GM19395 (cell line): ENCODE results near the gene PTPN1.
"Not testable (repeated sequence)": the region's sequence is repeated elsewhere in the genome, so short reads cannot be mapped to it uniquely, and the experiment has no call there.

Experiments used
- ATAC-seq: cut with Tn5 transposase; IDR thresholded peaks from one replicate; pipeline ENCODE4 v1.9.1; 2021; ENCODE audit warnings: mild to moderate bottlenecking, moderate library complexity; ENCODE audit not compliant: unreplicated experiment

The PTPN1 gene

GRCh38 chr20:50509923-50510705, at the start of gene PTPN1:
TSS of gene PTPN1 (plus strand) at chr20:50510383. CDS start at chr20:50510528, 145 bp downstream.
- peak; percentile 82 for ATAC-seq

- ATAC-seq, result peak; percentile 54
These were observed 49.4 kb upstream of the PTPN1 start for GRCh38 chr20:50460608-50461267.

DNA sequence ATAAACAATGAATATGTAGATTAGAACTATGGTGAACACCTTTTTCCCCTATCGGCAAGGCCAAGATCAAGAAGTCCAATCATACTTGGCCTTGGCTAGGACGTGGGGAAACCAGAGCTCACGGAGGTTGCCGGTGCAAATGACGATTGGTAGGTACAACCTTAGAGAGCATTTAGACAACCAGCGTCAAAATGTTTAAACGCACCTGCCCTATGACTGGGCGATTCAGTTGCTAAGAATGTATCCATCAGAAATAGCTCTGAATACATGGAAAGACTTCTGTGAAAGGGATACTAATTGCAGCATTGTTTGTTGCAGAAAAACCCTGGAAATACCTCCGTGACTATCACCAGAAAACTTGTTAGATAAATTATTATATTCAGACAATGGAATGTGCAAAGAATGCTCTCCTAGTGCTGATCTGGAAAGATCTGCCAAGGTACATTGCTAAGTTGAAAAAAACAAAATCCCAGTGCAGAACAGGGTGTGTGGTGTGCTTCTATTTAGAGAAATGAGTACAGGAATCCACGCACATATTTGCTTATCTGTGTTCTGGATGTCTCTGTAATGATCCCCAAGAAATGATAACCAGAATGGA, 48.0 kb upstream of the PTPN1 start:
- no peak for ATAC-seq

DNA sequence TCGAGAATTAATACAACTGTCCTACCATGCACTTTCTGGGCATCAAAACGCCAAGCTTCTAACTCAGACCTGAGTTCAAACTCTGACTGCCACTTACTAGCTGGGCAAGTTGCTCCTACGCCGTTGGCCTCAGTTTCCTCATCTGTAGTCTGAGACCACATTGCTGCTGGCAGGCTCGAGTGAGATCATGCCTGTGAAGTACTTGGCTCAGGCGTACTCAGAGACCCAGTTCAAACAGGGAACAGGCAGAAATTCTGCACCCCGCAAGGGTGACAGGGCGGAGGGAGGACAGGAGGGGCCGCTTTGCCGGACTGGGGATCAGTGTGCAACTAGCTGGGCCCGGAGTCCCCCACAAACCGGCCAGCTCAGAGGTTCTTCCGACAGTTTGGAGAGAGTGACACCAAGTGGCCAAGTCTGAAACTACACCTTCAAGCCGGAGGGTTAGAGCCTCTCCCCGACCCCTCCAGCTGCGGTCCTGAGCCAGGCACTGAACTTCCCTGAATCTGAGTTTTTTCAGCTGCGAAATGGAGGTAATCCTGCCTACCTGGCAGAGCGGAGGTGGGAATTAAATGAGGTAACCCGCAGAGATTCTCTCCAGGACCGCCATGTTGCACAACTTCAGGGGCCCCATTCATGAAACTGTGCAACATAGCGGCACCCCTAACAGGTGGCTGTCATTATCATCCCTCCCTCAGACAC, 46.0 kb upstream of the PTPN1 start:
- ATAC-seq, result peak; percentile 67

- no peak for ATAC-seq
These were observed 45.2 kb upstream of the PTPN1 start for GRCh38 chr20:50464725-50465650.

- no peak for ATAC-seq
These were observed 43.0 kb upstream of the PTPN1 start for GRCh38 chr20:50467174-50467573.

- no peak for ATAC-seq
These were observed 42.3 kb upstream of the PTPN1 start for GRCh38 chr20:50467718-50468356.

DNA sequence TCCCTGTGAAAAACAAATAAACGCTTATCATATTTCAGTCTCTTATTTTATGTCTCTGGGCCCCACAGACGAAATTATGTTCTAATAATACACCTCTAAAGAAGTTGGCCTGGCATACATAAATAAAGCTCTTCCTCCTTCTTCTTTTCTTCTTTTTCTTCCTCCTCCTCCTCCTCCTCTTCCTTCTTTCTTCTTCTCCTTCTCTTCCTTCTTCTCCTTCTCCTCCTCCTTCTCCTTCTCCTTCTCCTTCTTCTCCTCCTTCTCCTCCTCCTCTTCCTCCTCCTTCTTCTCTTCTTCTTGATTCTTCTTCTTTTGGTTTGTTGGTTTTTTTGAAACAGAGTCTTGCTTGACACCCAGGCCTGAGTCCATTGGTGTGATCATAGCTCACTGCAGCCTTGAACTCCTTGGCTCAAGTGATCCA, 41.8 kb upstream of the PTPN1 start:
- no peak for ATAC-seq

DNA sequence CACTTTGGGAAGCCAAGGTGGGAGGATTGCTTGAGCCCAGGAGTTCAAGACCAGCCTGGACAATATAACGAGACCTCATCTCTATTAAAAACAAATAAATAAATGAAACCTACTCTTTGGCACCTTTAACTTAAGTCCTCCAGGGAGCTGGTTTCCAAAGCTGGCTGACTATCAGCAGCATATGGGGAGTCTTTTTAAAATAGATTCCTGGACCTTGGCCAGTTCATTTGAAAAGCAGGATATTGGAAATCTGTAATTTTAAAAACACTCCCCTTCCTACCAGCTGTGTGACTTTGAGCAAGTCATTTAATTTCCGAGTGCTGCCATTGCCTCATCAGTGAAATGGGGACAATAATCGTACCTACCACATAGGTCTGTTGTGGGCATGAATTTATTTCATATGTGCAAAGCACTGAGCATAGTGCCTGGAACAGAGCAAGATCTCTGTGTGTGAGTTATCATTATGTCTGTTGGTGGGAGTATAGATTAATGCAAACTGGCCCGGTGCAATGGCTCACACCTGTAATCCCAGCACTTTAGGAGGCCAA, 40.9 kb upstream of the PTPN1 start:
- no peak for ATAC-seq

DNA sequence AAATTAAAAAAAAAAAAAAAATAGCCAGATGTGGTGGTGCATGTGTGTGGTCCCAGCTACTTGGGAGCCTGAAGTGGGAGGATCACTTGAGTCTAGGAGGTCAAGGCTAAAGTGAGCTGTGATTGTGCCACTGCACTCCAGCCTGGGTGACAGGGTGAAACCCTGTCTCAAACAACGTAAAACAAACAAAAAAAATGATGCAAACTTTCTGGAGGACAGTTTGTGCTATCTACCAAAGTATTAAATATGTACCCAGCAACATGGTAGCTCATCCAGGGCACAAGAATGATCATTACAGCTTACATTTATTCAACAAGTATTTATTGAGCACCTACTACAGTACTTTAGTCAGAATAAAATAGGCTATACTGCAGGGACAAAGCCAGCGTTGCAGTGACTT, 40.4 kb upstream of the PTPN1 start:
- no peak for ATAC-seq

GRCh38 chr20:50470264-50470858, 39.8 kb upstream of the PTPN1 start:
- ATAC-seq, result no peak

GRCh38 chr20:50471231-50471630, 39.0 kb upstream of the PTPN1 start:
- ATAC-seq, result no peak

- no peak for ATAC-seq
These were observed 37.2 kb upstream of the PTPN1 start for GRCh38 chr20:50472693-50473664.

DNA sequence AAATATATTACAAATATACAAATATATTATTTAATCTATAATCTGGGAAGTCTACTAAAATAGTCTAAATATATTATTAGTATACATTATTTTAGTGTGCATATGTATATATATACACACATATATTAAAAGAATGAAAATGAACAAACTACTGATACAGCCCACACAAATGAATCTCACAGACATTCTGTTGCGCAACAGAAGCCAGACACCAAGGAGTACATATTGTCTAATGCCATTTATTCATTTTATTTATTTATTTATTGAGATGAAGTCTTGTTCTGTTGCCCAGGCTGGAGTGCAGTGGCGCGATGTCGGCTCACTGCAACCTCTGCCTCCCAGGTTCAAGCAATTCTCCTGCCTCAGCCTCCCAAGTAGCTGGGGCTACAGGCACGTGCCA, 35.8 kb upstream of the PTPN1 start:
- ATAC-seq, result not testable (repeated sequence)

- ATAC-seq, result no peak
These were observed 34.4 kb upstream of the PTPN1 start for GRCh38 chr20:50475681-50476292.

DNA sequence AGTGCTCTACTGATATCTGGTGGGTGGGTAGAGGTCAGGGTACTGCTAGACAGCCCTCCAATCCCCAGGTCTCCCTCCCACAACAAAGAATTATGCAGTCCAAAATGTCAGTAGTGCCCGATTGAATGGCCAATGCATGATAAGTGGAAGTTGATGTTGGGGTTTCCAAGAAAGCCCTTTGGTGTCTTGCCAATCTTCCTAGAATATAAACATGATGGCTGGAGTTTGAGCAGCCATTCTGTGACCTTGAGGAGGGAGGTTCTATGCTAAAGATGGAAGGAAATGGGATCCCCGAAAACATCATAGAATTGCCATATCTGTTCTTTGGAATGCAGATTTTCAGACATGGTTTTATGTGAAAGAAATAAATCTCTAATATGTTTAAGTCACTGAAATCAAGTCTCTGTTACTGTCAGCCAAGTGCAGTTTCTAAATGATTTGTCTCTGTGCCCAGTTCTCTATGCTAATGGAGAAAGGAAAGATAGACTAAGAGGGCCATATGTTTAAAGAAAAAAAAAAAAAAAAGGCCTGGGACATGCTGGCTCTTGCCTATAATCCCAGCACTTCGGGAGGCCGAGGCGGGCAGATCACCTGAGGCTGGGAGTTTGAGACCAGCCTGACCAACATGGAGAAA, 32.8 kb upstream of the PTPN1 start:
- no peak for ATAC-seq
